Progenitor cell of endocrine pancreas (in vitro differentiated cells): ENCODE measurements around the gene RAF1. TPM values are rescaled to one million over a fixed set of nuclear protein-coding genes. Genes with fewer than 3 reads are reported as not detected.

Experiments
- DNase-seq: peaks from one replicate; pipeline ENCODE4 v3.0.0; 2021; ENCODE audit warnings: low spot score; ENCODE audit not compliant: unreplicated experiment
- H3K27ac Mint-ChIP-seq: 2 replicates; pipeline ENCODE4 v1.8.0; 2021; ENCODE audit warnings: mild to moderate bottlenecking, moderate library complexity, mixed read lengths
- H3K27me3 Mint-ChIP-seq: 2 replicates; pipeline ENCODE4 v1.8.0; 2021; ENCODE audit warnings: mixed read lengths
- H3K36me3 Mint-ChIP-seq: 2 replicates; pipeline ENCODE4 v1.8.0; 2022; ENCODE audit warnings: mixed read lengths; ENCODE audit not compliant: insufficient read depth
- H3K4me1 Mint-ChIP-seq: 2 replicates; pipeline ENCODE4 v1.8.0; 2021; ENCODE audit warnings: low read depth, mixed read lengths
- H3K4me3 Mint-ChIP-seq: 2 replicates; pipeline ENCODE4 v1.8.0; 2021; ENCODE audit warnings: low read depth, mild to moderate bottlenecking, moderate library complexity, mixed read lengths
- H3K9me3 Mint-ChIP-seq: 2 replicates; pipeline ENCODE4 v1.8.0; 2021; ENCODE audit warnings: low read depth, mixed read lengths
- CTCF ChIP-seq: fragments of 200-600 bp; sonication (generic); IDR thresholded peaks from one replicate; pipeline ENCODE4 v1.5.0; 2021; ENCODE audit warnings: antibody characterized with exemption, mild to moderate bottlenecking; ENCODE audit not compliant: unreplicated experiment
- long read RNA-seq: library from polyadenylated mRNA; unstranded; transcript quantifications from one replicate; pipeline ENCODE4 v2.0.0, GENCODE V29; 2020
- total RNA-seq: library from RNA; stranded (reverse); gene quantifications from 2 replicates; pipeline ENCODE4 v1.2.1, GENCODE V29; 2021

The RAF1 gene
- 135 and 139 TPM in 2 replicates for total RNA-seq
- long read RNA-seq, transcript RAF1-201 (17 exons, 3,300 nt): major isoform, 491 of 638 reads
- long read RNA-seq, transcript RAF1-203 (16 exons, 2,354 nt): minor isoform, 20 of 638 reads
- long read RNA-seq, partial matches to known transcripts: 37 of 638 reads
- long read RNA-seq, other reads (novel, unspliced or antisense): 89 of 638 reads

DNA sequence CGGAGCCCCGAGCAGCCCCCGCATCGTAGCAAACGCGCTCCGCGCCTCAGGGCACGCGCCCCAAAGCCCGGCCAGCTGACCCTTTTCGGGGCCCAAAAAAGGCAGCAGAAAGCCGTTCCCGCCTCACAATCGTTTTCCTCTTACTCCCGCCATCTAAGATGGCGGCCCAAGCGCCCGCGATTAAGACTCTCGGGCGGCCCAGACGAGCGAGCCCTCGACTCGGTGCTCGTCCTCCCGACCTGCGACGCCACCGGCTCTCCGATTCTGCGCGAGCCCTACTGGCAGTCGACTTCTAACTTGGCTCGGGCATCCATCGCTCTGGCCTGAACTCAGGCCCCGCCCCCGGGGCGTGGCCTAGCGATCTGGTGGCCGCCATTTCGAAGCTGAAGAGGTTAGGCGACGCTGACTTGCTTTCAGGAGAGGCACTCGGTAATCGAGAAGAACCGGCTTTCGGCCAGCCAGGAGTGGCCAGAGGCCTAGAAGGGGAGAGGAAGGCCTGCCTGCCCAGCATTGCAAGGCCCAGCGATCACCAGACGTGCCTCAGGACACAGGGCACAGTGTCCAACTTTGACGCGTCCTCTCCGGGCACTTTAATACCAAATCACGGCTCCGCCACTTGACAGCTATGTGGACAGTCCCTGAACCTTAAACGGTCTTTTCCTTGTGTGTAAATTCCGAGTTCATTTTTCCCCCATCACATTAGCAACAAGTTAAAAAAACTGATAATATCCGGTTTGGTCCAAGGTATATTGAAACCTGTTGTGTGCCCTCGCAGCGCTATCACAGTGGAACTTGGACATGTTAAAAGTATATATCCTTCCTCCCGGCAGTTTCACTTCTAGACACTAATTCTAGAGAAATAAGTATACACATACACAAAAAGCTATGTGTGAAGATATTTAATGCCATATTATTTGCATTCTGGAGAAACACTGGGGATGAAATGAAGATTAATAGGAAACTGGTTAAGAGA is at the start of gene RAF1:
TSS of gene RAF1 (minus strand) at position 182 of the 973 bp plus-strand sequence. CDS start 45,396 bp downstream, outside the sequence.
- DNase-seq: peak; percentile 98
- H3K4me1 Mint-ChIP-seq: peaks cover 21% of the 10 kb centered on the region
- TF ChIP-seq CTCF: no peak
- H3K4me3 Mint-ChIP-seq: peak within 1 kb of the TSS; percentile 89
- H3K9me3 Mint-ChIP-seq: no peaks in the 10 kb centered on the region
- peak within 1 kb of the TSS; percentile 99 for H3K27ac Mint-ChIP-seq
- H3K27me3 Mint-ChIP-seq: no peaks in the 10 kb centered on the region
- no peaks in the 10 kb centered on the region for H3K36me3 Mint-ChIP-seq

DNA sequence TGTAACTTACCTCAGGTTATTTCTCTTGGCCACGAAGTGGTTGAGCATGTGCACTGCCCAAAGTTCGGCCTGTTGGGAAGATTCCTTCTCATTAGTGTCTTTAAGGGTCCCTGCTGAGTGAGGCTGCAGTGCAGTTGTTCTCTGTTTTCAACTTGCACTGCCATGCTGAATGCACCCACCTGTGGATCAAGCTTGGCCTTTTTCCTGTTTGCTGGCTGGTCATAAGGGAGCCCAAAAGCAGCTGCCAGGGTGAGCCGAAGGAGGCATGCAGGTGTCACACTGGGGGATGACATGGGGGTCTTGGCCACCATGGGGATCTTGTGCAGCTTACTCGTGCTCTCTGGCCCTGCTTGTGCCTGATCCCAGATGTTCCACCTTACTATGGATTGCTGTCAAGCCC is 46.1 kb upstream of the RAF1 start:
- Mint-ChIP-seq H3K4me1 (no peaks in the 10 kb centered on the region), H3K27me3 (peaks cover 5% of the 10 kb centered on the region), H3K9me3 (no peaks in the 10 kb centered on the region), H3K36me3 (no peaks in the 10 kb centered on the region), H3K27ac (no peak overlapping the region), H3K4me3 (no peak overlapping the region)
- DNase-seq: no peak
- TF ChIP-seq CTCF: no peak

GRCh38 chr3:12709334-12709733 is 45.4 kb upstream of the RAF1 start:
- Mint-ChIP-seq H3K9me3 (no peaks in the 10 kb centered on the region), H3K4me3 (no peak overlapping the region), H3K27me3 (peaks cover 5% of the 10 kb centered on the region), H3K27ac (no peak overlapping the region), H3K4me1 (no peaks in the 10 kb centered on the region), H3K36me3 (no peaks in the 10 kb centered on the region)
- no peak for DNase-seq
- no peak for TF ChIP-seq CTCF

GRCh38 chr3:12708584-12709192 is 44.8 kb upstream of the RAF1 start:
- H3K36me3 Mint-ChIP-seq: no peaks in the 10 kb centered on the region
- no peaks in the 10 kb centered on the region for H3K4me1 Mint-ChIP-seq
- H3K27ac Mint-ChIP-seq: no peak overlapping the region
- no peaks in the 10 kb centered on the region for H3K9me3 Mint-ChIP-seq
- TF ChIP-seq CTCF: no peak
- H3K27me3 Mint-ChIP-seq: peaks cover 5% of the 10 kb centered on the region
- H3K4me3 Mint-ChIP-seq: no peak overlapping the region
- no peak for DNase-seq

DNA sequence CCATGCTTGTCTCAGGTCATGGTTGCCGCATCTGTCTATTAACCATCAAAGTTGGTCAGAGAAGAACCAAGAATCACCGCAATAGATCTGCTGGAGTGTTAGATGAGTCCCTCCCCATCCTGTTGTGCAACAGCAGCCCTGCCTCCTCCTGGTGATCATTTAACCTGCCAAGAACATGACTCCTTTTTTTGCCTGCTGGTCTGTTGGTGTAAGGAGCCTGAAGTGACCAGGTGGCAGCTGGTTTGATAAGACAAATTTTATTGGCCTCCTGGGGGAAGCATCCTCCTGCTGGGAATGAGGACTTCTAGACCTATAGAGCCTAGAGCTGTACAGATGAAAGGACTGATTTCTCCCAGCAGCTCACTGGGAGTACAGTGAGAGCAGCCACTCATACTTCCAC is 43.5 kb upstream of the RAF1 start:
- no peak for DNase-seq
- no peak overlapping the region for H3K4me3 Mint-ChIP-seq
- TF ChIP-seq CTCF: no peak
- no peaks in the 10 kb centered on the region for H3K36me3 Mint-ChIP-seq
- H3K9me3 Mint-ChIP-seq: no peaks in the 10 kb centered on the region
- peaks cover 5% of the 10 kb centered on the region for H3K27me3 Mint-ChIP-seq
- no peak overlapping the region for H3K27ac Mint-ChIP-seq
- H3K4me1 Mint-ChIP-seq: no peaks in the 10 kb centered on the region
